VCaP (cell line): ENCODE results near the gene DNAH5.

Experiments
- H3K27ac ChIP-seq: fragments of 450-650 bp; 2 replicates; pipeline ENCODE4 v1.5.1; 2017
- CTCF ChIP-seq: fragments of 450-650 bp; conservative IDR thresholded peaks from 2 replicates; pipeline ENCODE4 v1.5.1; 2017; ENCODE audit warnings: mild to moderate bottlenecking, moderate library complexity

The DNAH5 gene

GRCh38 chr5:13661272-13661671 lies 283.2 kb downstream of the DNAH5 start:
- no peak for TF ChIP-seq CTCF
- H3K27ac ChIP-seq, result no peak overlapping the region

GRCh38 chr5:13660072-13660471 lies 284.4 kb downstream of the DNAH5 start:
- H3K27ac ChIP-seq, result no peak overlapping the region
- peak; percentile 53 for TF ChIP-seq CTCF

- TF ChIP-seq CTCF, result no peak
- no peak overlapping the region for H3K27ac ChIP-seq
Observed at GRCh38 chr5:13659391-13659790, 285.1 kb downstream of the DNAH5 start.

GRCh38 chr5:13658761-13659160 lies 285.7 kb downstream of the DNAH5 start:
- H3K27ac ChIP-seq, result no peak overlapping the region
- TF ChIP-seq CTCF, result no peak

GRCh38 chr5:13658152-13658551 lies 286.3 kb downstream of the DNAH5 start:
- TF ChIP-seq CTCF, result no peak
- no peak overlapping the region for H3K27ac ChIP-seq

GRCh38 chr5:13653709-13654108 lies 290.8 kb downstream of the DNAH5 start:
- no peak overlapping the region for H3K27ac ChIP-seq
- TF ChIP-seq CTCF, result no peak

- H3K27ac ChIP-seq, result peak overlapping the region; percentile 2; the same call in 1 of the 2 replicates
- no peak for TF ChIP-seq CTCF
Observed at GRCh38 chr5:13649656-13650055, 294.8 kb downstream of the DNAH5 start.

- no peak overlapping the region for H3K27ac ChIP-seq
- TF ChIP-seq CTCF, result no peak
Observed at GRCh38 chr5:13648822-13649221, 295.7 kb downstream of the DNAH5 start.
